ENCODE measurements around the gene THAP7. TPM values are rescaled to one million over a fixed set of nuclear protein-coding genes. Genes with fewer than 3 reads are reported as not detected.
A peak's percentile ranks its signal among the peaks of the same experiment; 100 is the strongest.

The THAP7 gene
- total and polyA plus RNA-seq, 9 of the 15 experiments (the other 6 are each of a cell fraction or from before 2014, with no cell fraction given): 7.9 to 263 (median 84.1) TPM

DNA sequence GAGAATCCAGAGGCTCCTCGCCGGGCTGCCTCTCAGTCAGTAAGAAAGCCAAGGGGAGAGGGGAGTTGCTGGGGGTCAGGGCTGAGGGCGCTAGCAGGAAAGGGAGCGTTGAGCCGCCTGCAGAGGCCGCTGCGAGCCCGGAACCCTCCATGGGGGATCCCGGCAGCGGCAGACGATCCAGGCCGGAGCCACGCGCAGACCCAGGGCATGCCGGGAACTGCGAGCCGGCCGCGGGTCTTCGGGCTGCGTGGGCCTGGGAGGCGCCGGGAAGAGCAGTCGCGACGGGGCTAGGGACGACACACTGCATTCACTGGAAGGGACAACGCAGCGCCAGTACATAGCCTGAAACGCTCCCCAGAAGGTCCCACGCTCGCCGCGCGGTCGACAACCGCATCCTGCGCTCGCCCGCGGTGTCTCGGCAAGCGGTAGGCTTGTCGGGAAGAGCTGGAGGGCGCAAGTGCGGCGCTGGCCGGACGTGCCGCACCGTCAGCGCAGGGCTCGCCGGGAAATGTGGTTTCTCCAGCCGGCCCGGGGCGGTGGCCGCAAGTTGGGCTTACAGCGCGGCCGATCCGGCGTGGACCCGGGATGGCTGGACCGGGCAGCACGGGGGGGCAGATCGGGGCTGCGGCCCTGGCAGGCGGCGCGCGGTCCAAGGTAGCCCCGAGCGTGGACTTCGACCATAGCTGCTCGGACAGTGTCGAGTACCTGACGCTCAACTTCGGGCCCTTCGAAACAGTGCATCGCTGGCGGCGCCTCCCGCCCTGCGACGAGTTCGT is 19.9 kb downstream of the THAP7 start, which contains the start of gene LZTR1 (continued):
- TF ChIP-seq CBX5 (IDR thresholded peaks at IDR 0.05; ENCODE audit: borderline replicate concordance, low read depth) (no peak), MCM5 (IDR thresholded peaks at IDR 0.05; ENCODE audit: low read depth) (no peak), CBX3 (IDR thresholded peaks at IDR 0.05; ENCODE audit: borderline replicate concordance in 1 of 2, low read length in 2 of 2) (peak in 1 of 2 experiments; percentile 61; a peak in 1 of 3 replicates), PTBP1 (IDR thresholded peaks at IDR 0.05; ENCODE audit: low read depth, low read length) (no peak), ZNF699 (CRISPR knock-in tag; IDR thresholded peaks at IDR 0.05; ENCODE audit: insufficient replicate concordance) (no peak), ILF3 (IDR thresholded peaks at IDR 0.05; ENCODE audit: borderline replicate concordance) (no peak), ZSCAN29 (IDR thresholded peaks at IDR 0.05) (no peak), PRPF4 (IDR thresholded peaks at IDR 0.05; ENCODE audit: insufficient read depth, low read depth, low read length, poor library complexity, severe bottlenecking) (no peak), DIDO1 (tag; IDR thresholded peaks at IDR 0.05; ENCODE audit: low read depth) (peak; percentile 98), NFYB (IDR thresholded peaks at IDR 0.05; ENCODE audit: extremely low read depth, insufficient read length) (no peak), ZNF830 (CRISPR knock-in tag; IDR thresholded peaks at IDR 0.05) (no peak), DACH1 (IDR thresholded peaks at IDR 0.05; ENCODE audit: partially characterized antibody) (no peak), RBM14 (IDR thresholded peaks at IDR 0.05; ENCODE audit: borderline replicate concordance, insufficient read depth, low read depth, low read length) (no peak), ZNF282 (CRISPR knock-in tag; IDR thresholded peaks at IDR 0.05) (no peak), CTCFL (IDR thresholded peaks at IDR 0.05; ENCODE audit: borderline replicate concordance, insufficient read depth, low read depth, low read length, poor library complexity, severe bottlenecking) (no peak), SLC30A9 (CRISPR knock-in tag; IDR thresholded peaks at IDR 0.05) (no peak), PPARD (CRISPR knock-in tag; IDR thresholded peaks at IDR 0.05) (no peak), POLR3G (IDR thresholded peaks at IDR 0.05; ENCODE audit: extremely low read depth, insufficient read length, insufficient replicate concordance) (no peak), CREBBP (IDR thresholded peaks at IDR 0.05; ENCODE audit: low read depth, low read length) (no peak), RBM39 (optimal IDR thresholded peaks at IDR 0.05; ENCODE audit: low read depth, low read length) (no peak), ZNF780A (CRISPR knock-in tag; IDR thresholded peaks at IDR 0.05) (no peak)
- TF ChIP-seq, protein P1, sequence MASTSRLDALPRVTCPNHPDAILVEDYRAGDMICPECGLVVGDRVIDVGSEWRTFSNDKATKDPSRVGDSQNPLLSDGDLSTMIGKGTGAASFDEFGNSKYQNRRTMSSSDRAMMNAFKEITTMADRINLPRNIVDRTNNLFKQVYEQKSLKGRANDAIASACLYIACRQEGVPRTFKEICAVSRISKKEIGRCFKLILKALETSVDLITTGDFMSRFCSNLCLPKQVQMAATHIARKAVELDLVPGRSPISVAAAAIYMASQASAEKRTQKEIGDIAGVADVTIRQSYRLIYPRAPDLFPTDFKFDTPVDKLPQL (IDR thresholded peaks at IDR 0.05; ENCODE audit: extremely low read depth, insufficient read length): no peak
- TF ChIP-seq, protein P2, sequence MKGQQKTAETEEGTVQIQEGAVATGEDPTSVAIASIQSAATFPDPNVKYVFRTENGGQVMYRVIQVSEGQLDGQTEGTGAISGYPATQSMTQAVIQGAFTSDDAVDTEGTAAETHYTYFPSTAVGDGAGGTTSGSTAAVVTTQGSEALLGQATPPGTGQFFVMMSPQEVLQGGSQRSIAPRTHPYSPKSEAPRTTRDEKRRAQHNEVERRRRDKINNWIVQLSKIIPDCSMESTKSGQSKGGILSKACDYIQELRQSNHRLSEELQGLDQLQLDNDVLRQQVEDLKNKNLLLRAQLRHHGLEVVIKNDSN (CRISPR knock-in tag; IDR thresholded peaks at IDR 0.05): no peak
- TF ChIP-seq, protein P3, sequence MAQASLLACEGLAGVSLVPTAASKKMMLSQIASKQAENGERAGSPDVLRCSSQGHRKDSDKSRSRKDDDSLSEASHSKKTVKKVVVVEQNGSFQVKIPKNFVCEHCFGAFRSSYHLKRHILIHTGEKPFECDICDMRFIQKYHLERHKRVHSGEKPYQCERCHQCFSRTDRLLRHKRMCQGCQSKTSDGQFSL (CRISPR knock-in tag; IDR thresholded peaks at IDR 0.05): no peak
- TF ChIP-seq, protein P3 (tag; IDR thresholded peaks at IDR 0.05): 0 out of 4 replicates have a peak, but pooled peaks of 1 of the 2 experiments have one; percentile 65
